NCI-H1930 (cell line): ENCODE measurements around the gene KRTAP20-4.

Source experiments
- DNase-seq, 2 experiments: peaks; one replicate each; lab custom pipeline; 2025; lab: John Stamatoyannopoulos, UW

KRTAP20-4 gene

DNA sequence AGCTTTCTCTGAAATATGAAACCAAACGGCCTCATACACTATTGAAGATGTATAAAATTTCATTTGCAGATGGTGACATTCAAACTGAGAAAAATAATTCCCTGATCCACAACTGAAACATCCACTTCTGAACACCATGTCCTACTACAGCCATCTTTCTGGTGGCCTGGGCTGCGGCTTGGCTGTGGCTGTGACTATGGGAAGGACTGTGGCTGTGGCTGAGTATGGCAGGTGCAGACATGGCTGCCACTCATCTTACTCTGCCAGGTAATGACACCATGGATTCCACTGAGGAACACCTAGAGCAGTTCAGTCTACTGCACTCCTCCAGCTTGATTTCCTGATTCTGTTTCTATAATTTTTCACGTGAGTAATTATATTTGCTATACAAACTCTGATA is at the start of gene KRTAP20-4:
Gene KRTAP20-4 (plus strand): TSS at position 106 of the 400 bp plus-strand sequence.
- DNase-seq: no peak

DNA sequence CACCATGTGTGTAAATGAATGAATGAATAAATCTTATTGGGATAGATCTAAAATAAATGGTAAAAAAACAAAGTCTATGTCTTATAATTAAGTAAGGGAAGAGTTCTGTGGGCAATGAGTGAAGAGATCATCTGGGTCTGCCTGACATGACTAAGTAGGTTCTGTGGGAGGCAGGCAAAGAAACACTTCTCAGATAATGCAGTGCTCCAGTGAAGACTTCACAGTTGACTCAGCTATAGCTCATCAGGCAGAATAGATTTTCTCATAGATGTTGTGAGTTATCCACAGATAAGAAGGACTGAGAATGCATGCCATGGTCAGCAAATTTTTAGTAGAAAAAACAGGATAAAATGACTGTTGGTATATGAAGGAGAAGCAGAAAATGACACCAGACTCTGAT is 42.7 kb upstream of the KRTAP20-4 start:
- no peak for DNase-seq

DNA sequence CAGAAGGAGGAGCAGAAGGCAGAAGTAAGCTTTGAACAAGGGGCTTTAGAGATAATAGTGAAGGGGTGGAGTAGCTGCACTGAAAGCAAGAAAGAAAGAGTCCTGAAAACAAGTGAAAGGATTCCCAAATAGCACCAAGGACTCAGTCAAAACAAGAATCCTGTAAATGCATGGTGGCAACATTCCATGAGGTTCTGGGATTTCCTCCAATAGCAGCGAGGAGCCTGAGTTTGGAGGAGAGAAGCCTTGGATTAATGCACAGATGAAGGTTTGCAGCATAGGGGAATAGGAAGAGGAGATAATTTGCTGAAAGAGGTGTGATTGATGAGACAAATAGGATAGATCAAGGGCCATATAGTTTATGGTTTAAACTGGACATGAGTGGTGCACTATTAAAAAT is 41.1 kb upstream of the KRTAP20-4 start:
- DNase-seq: no peak

DNA sequence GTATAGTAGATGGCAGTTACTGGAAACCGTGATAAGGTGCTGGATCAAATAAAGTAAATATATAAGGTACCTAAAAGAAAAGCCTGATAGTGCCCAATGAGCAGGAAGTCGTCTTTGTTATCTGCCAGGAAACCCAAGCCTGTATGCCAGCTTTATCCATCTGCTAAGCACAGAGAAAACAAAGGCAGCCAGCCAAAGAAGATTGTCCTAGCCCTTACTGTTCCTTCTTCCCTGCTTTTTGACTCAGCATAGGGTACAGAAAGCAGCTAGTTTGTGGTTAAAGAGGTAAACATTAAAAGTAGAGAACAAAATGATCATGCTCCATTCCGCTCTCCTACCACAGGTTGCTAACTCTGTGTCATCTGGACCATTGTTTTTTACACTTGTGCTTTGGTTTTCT is 40.3 kb upstream of the KRTAP20-4 start:
- no peak for DNase-seq

DNA sequence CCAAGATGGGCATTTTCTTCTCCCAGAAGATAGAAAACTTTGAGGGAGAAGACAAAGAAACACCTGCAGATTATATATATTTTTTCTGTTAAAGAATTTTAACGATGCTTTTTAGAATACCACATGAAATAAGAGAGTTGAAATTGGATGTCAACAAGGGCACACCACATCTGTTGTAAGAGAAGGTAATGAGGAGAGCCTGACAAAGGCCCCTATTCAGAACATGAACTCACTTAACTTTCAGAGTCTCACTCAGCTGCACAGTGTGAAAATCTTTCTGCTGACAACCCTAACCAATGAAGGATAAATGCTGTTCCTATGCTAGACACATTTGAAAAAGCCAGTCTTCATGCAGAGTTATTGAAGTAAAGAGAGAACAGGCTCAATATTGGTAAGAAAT is 37.6 kb upstream of the KRTAP20-4 start:
- DNase-seq: no peak

DNA sequence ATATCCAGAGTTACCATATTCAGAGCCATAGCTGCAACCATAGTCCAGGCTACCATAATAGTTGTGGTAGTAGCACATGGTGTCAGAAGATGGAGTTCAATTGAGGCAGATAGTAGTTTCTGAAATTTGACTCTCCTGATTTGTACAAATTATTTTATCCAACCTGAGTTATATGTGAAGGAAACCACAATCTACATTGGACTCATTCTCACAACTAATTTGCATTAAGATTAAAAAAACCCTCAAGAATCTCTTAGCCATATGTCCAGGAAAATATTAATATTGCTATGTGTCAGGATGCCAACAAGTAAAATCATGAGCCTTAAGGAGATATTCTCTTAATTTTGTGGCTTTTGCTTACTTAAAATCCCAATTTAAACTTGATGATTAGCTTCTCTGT is 30.1 kb upstream of the KRTAP20-4 start, which contains the start of gene KRTAP22-2:
Gene KRTAP22-2 (minus strand): TSS at position 101 of the 400 bp plus-strand sequence.
- no peak for DNase-seq

DNA sequence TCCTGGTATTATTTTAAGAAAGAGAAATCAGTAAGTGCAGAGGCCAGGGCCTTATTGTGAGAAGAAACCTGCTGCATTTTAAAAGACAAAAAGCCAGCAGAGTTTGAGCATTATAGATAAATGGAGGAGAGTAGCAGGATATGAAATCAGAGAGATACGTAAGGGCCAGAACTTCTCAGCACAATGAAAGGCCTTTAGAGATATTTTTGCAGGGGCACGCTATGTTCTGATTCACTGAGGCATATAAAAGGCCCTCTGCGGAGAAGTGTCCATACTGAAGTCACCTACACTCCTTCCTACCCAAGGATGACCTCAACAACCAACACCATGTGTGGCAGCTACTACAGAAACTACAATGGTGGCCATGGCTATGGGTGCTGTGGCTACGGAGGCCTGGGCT is 28.3 kb upstream of the KRTAP20-4 start, which contains the start of gene KRTAP6-3:
Gene KRTAP6-3 (plus strand): TSS at position 301 of the 400 bp plus-strand sequence. CDS start 6 bp downstream, at position 307.
- DNase-seq: no peak

DNA sequence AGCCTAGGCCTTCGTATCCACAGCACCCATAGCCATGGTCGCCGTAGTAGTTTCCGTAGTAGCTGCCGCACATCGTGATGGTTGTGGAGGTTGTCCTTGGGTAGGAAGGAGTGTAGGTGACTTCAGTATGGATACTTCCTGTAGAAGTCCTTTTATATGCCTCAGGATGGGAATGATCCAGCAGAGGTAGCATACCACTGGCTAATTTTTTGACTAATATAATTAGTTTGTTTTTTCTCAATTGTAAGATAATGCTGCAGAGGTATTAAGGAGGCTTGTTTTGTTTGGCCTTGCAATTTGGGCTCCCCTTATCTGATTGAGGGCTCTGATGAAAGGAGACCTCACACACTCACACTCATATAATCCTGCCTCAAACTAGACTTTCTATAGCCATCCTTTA is 21.6 kb upstream of the KRTAP20-4 start, which contains the start of gene KRTAP6-2:
Gene KRTAP6-2 (minus strand): TSS at position 101 of the 400 bp plus-strand sequence. CDS start 28 bp downstream, at position 73.
- DNase-seq: no peak

DNA sequence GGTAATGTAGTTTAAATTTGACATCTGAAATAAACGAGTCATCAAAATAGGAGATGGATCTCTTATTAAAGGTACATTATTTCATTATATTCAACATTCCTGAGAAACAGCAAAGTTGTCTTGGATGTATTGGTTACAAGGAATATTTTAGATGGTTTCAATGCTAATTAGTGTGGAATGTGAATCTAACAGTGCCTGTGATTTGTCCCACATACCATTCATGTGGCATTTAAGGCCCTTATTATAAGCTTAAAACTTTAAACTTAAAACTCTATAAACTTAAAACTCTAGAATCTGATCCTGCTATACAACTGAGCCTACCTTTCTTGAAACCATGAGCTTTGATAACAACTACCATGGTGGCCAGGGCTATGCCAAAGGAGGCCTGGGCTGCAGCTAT is 19.6 kb upstream of the KRTAP20-4 start, which contains the start of gene KRTAP22-1:
Gene KRTAP22-1 (plus strand): TSS at position 301 of the 400 bp plus-strand sequence.
- DNase-seq: no peak

DNA sequence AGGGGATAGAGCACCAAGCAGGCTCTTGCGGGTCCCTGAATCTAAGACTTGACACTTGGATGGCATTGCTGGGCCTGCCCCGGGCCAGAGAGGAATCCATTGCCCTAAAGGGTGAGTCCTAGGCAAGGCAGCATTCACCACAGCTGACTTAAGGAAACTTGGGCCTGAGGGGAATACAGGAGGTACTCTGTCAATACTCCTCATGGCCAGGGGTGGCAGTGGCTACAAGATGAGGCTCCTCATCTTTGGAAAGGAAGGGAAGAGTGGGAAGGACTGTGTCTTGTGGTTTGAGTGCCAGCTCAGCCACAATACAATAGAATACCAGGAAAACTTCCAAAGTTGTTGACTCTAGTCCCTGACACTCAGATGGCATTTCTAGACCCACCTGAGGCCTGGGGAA is 14.5 kb upstream of the KRTAP20-4 start:
- no peak for DNase-seq

DNA sequence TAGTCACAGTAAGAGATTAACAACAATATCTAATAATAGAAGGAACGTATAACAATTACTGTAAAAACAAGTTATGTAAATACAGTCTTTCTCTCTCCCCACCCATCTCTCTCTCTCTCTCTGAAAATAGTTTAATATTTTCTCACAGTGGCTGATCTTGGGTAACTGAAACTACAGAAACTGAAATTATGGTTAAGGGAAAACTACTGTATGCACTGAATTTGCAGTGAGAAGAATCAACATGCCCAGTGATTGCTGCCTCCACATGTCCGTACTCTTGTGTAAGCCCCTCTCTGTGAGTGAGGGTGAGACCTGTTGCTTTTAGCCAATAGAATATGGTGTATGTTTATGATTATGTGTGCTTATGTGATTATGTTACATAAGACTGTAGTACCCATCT is 8.3 kb upstream of the KRTAP20-4 start:
- DNase-seq: no peak

DNA sequence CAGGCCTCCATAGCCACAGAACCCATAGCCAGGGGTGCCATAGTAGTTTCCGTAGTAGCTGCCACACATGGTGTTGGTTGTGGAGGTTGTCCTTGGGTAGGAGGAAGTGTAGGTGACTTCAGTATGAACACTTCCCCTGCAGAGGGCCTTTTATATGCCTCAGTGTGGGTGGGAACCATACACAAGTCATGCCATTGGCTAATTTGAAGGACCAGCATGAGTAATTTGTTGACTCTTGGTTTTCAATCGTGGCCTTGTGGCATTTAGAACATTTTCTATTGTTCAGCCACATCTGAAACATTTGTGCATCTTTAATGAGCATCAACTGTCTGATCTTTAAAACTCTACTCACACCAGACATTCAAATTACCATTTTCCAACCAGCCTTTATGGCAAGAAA is 6.6 kb upstream of the KRTAP20-4 start, which contains the start of gene KRTAP6-1:
Gene KRTAP6-1 (minus strand): TSS at position 95 of the 400 bp plus-strand sequence. CDS start 26 bp downstream, at position 69.
- DNase-seq: no peak

DNA sequence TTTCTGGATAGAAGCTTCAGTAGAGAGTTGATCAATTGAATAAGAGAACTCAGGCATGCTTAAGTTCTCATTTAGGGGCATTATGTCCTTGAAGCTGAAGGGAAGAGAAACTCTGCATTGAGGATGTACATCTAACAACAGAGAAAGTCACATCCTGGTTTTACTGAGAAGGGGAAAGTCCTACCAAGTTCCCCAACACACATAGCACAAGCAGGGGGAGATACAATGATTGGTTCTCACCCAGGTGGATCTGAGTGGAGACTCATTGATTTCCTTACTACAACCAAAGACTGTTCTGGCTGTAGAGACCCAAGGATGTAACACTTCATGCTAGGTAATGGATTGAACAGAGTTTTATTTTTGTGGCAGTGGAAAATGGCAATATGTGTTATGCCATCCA is 5.2 kb upstream of the KRTAP20-4 start:
- no peak for DNase-seq

DNA sequence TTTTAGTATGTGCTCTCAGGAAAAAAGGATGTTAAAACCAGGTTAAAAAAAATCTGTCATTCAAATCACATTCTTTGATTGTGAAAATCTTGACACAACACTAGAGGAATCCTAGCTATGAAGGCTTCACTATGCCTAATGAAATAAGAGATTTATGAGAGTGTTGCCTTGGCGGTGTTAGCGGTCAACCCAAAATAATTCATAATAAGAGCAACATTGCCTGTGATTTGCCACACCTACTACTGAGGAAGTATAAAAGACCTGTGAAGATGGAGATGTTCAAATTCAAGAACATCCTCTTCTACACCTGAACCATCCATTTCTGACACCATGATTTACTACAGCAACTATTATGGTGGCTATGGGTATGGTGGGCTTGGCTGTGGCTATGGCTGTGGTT is 4.3 kb upstream of the KRTAP20-4 start, which contains the start of gene KRTAP20-1:
Gene KRTAP20-1 (plus strand): TSS at position 301 of the 400 bp plus-strand sequence. CDS start 30 bp downstream, at position 331.
- no peak for DNase-seq

DNA sequence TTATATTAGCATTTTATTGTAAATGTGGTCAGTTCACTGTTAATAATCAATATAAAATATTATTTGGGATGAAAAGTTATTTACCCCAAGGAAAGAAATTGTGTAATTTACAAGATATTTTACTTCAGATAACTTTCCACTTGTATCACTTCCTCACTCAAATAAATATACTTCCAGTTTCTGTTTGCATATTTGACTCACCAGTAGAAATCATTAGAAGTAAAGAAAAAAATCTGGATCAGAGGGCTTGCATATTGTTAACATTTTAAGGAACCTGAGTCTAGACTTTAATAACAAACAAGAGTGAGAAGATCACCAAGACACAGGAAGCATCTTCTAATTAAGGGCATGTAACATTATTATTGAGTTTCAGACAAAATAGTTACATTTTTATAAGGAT is 347 bp upstream of the KRTAP20-4 start:
- DNase-seq: no peak

DNA sequence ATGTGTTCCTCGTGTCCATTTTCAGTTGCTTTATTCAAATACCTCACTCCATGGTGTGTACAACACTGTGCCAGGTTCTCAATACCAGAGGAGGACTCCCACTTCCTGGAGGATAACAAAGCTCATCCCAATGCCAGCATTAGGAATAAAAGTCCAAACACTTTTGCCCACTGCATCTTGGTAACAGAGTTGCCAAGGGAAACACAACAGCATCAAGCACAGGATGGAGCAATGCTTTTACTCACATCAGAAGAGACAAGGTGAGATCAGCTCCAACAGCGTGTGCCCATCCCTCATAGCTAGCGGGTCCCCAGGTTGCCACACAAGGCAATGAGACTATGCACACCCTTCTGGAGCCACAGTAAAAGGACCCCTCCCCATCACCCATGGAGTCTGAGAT is 2.9 kb downstream of the KRTAP20-4 start:
- DNase-seq: no peak

DNA sequence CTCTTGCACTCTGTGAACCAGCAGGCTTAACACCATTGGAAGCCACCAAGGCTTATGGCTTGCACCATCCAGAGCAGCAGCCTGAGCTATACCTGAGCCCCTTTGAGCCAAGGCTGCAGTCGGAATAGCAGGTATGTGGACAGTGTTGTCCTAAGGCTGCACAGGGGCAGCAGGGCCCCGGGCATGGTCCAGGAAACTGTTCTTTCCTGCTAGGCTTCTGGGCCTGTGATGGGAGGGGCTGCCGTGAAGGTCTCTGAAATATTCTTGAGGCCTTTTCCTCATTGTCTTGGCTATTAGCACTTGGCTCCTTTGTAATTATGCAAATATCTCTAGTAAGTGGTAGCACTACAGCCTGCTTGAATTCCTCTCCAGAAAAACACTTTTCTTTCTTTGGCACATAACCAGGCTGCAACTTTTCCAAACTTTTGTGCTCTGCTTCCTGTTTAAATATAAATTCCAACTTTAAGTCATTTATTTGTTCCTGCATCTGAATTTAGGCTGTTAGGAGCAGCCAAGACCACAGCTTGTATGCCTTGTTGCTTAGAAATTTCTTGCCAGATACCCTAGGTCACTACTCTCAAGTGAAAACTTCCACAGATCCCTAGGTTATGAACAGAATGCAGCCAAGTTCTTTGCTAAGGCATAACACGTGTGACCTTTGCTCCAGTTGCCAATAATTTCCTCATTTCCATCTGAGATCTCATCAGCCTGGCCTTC is 5.2 kb downstream of the KRTAP20-4 start:
- no peak for DNase-seq

DNA sequence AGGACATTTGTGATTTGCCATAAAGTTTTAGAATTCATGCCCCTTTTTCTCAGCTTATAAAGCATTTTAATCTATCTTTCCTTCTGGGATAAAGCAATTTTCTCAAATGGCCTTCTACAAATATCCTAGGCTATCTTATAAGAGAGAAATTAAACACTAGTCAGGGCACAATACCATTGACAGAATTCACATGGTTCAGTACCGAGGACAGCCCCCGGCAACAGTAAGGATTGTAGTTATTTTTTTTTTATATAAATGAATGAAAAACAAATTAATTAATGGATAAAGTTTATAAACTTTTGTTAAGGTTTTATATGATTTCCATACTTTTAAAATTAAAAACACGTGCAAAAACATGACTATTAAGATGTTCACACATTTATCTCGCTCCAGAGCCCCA is 7.7 kb downstream of the KRTAP20-4 start:
- no peak for DNase-seq

DNA sequence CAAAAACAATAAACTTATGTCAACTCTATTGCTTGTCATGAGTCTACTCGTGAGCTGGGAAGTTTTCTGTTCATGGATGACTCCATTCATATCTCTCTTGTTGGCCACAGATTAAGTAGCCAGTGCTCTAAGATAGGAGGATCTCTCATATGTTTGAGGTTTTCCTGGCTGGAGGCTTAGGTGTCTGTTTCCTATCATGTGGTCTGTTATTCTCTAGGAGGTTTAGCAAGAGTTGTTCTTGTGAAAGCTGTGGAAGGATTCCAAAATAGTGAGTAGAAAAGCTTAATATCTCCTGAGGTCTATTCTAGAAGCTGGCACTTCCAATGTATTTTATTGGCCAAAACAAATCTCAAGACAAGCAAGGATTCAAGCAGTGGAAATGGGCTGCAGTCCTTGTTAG is 8.8 kb downstream of the KRTAP20-4 start:
- no peak for DNase-seq

DNA sequence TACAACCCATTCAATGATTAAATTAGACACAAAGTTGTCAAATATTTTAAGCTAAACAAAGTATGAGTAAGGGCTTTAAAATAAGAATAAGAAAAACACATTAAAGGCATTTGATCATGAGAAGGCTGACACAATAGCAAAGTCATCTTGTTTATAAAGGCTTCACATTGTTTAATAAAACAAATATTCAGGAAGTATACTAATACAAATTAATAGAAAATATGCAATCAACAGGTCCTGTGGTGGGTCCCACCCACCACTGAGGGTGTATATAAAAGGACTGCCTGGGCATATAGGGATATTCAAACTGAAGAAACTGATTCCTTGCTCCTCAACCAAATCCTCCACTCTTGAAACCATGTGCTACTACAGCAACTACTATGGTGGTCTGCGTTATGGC is 14.5 kb downstream of the KRTAP20-4 start, which contains the start of gene KRTAP20-2:
Gene KRTAP20-2 (plus strand): TSS at position 301 of the 400 bp plus-strand sequence. CDS start 58 bp downstream, at position 359.
- DNase-seq: no peak

DNA sequence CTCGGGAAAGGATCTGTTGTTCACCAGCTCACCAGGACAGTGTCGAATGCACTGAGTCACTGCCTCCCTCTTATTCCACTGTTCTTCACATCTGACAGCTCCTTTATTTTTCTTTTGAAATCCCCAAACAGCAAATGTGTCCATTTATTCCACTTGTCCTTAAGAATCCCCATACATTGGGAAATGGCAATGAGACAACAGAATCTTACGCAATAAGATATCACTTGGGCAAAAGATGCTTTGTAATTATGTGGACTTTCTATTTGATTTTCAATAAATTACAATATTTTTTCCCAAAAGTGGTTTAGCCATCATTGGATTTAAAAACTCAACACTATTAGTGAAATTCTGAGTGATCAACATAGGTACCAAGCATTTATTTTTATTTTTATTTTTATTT is 18.3 kb downstream of the KRTAP20-4 start:
- no peak for DNase-seq

DNA sequence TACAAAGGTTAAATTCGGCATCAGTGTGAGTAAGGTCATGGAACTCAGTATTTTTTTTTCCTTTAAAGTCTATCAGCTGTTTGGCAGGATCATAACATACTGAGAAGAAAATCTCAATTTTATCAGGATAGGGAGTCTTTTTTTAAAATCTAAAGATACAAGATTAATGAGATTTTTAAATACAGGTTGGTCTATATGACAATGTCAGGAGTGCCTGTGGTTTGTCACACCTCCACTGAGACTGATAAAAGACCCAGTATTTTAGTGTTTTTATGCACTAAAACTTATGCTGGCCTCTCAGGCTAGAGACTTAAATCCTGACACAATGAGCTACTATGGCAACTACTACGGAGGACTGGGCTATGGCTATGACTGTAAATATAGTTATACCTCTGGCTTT is 22.1 kb downstream of the KRTAP20-4 start, which contains the start of gene KRTAP20-3:
Gene KRTAP20-3 (plus strand): TSS at position 301 of the 400 bp plus-strand sequence.
- DNase-seq: no peak

DNA sequence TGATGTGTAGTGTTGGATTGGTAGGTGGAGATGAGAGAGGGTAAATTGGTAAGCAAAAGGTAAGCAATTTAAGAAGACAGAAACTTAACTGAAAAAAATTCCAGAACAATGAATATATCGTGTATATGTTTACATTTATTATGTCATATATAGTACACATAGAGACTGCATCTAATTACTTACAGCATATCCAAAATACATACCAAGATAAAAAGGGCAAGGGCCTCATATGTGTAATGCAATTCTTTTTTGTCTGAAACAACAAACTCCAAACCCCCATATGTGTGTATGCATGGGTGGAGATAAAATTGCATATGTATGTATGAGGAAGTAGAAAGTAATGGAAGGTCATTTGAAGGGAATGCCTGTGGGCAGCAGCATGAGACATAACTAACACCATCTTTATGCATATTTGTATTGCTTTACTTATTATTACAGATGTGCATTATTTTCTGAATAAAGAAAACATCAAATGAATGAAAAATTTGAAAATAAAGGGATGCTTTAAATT is 26.5 kb downstream of the KRTAP20-4 start:
- no peak for DNase-seq
